ENCODE results near the gene FARS2. TPM values are rescaled to one million over a fixed set of nuclear protein-coding genes. Genes with fewer than 3 reads are reported as not detected.

FARS2 gene
- total RNA-seq, 1 donor from 2014 or later, result 21.9 TPM

DNA sequence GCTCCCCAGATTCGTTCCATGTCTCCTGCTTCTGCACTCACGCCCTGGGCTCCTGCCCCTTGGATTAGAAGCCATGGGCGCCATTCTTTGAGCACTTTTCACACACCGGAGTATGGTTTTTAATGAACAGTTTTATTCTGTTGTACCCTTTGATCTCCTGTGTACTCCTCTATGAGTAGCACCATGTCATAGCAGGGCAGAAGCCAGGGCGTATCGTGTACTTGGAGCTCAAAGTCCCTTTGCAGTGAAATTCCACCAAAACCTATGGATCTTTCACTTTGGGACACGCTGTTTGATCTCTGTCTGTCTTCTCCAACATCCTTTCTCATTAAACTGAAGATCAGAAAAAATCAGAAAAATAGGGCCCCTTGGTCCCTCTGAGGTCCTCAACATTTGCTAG is 470.1 kb downstream of the FARS2 start:
- Mint-ChIP-seq H3K36me3 (no peaks in the 10 kb centered on the region), H3K4me1 (ENCODE audit: unreplicated experiment) (peaks cover 25% of the 10 kb centered on the region), H3K9me3 (no peaks in the 10 kb centered on the region), H3K27ac (no peak overlapping the region), H3K4me3 (no peak overlapping the region), H3K27me3 (peaks cover 2% of the 10 kb centered on the region)
- no peak for TF ChIP-seq CTCF (conservative IDR thresholded peaks at IDR 0.05)
- no peak for DNase-seq (ENCODE audit: extremely low spot score, unreplicated experiment)

DNA sequence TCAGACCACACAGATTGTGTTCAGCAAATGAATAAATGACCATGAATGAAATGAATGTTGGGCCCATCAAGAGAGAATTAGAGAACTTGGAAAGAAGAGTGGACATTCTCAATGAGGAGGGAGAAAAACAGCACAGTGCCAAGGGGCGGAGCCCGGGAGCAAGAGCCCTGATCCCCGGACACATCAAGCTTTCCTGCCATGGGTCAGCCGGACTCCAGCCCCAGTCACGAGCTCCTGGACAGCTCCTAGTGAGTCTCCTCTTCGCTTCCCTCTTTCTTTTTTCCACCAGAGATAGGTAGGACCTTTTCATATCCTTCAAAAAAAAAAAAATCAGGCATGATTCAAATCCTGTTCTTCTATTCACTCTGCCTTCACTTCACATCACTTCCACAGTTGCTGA is 471.2 kb downstream of the FARS2 start:
- Mint-ChIP-seq H3K4me1 (ENCODE audit: unreplicated experiment) (peaks cover 24% of the 10 kb centered on the region), H3K4me3 (no peak overlapping the region), H3K27ac (no peak overlapping the region), H3K27me3 (peaks cover 2% of the 10 kb centered on the region), H3K9me3 (no peaks in the 10 kb centered on the region), H3K36me3 (no peaks in the 10 kb centered on the region)
- DNase-seq (ENCODE audit: extremely low spot score, unreplicated experiment), result no peak
- no peak for TF ChIP-seq CTCF (conservative IDR thresholded peaks at IDR 0.05)

GRCh38 chr6:5736016-5736738 is 474.9 kb downstream of the FARS2 start:
- Mint-ChIP-seq H3K4me1 (ENCODE audit: unreplicated experiment) (peaks cover 4% of the 10 kb centered on the region), H3K9me3 (no peaks in the 10 kb centered on the region), H3K27ac (no peak overlapping the region), H3K36me3 (no peaks in the 10 kb centered on the region), H3K27me3 (no peaks in the 10 kb centered on the region), H3K4me3 (no peak overlapping the region)
- no peak for DNase-seq (ENCODE audit: extremely low spot score, unreplicated experiment)
- TF ChIP-seq CTCF (conservative IDR thresholded peaks at IDR 0.05), result no peak

GRCh38 chr6:5737460-5737859 is 476.1 kb downstream of the FARS2 start:
- H3K9me3 Mint-ChIP-seq, result no peaks in the 10 kb centered on the region
- no peak for TF ChIP-seq CTCF (conservative IDR thresholded peaks at IDR 0.05)
- no peak overlapping the region for H3K27ac Mint-ChIP-seq
- DNase-seq (ENCODE audit: extremely low spot score, unreplicated experiment), result no peak
- H3K27me3 Mint-ChIP-seq, result no peaks in the 10 kb centered on the region
- no peak overlapping the region for H3K4me3 Mint-ChIP-seq
- no peaks in the 10 kb centered on the region for H3K36me3 Mint-ChIP-seq
- peaks cover 4% of the 10 kb centered on the region for H3K4me1 Mint-ChIP-seq (ENCODE audit: unreplicated experiment)

- no peak overlapping the region for H3K27ac Mint-ChIP-seq
These were observed 476.9 kb downstream of the FARS2 start for GRCh38 chr6:5738211-5738610.

More at GRCh38 chr6:5738211-5738610, 476.9 kb downstream of the FARS2 start:
- no peaks in the 10 kb centered on the region for H3K36me3 Mint-ChIP-seq
- H3K9me3 Mint-ChIP-seq, result no peaks in the 10 kb centered on the region
- DNase-seq (ENCODE audit: extremely low spot score, unreplicated experiment), result no peak
- H3K4me1 Mint-ChIP-seq (ENCODE audit: unreplicated experiment), result peaks cover 4% of the 10 kb centered on the region
- no peak overlapping the region for H3K4me3 Mint-ChIP-seq
- no peaks in the 10 kb centered on the region for H3K27me3 Mint-ChIP-seq
- TF ChIP-seq CTCF (conservative IDR thresholded peaks at IDR 0.05), result no peak
